ENCODE measurements around the gene GTF3C2. TPM values are rescaled to one million over a fixed set of nuclear protein-coding genes. Genes with fewer than 3 reads are reported as not detected.

Gene GTF3C2
- total and polyA plus RNA-seq, 9 of the 15 experiments (the other 6 are each of a cell fraction or from before 2014, with no cell fraction given): 35.5 to 96.8 (median 53.0) TPM

- TF ChIP-seq FOXO4 (CRISPR knock-in tag; IDR thresholded peaks at IDR 0.05): no peak
- no peak for TF ChIP-seq CBX8 (IDR thresholded peaks at IDR 0.05; ENCODE audit: borderline replicate concordance, extremely low read depth, low read depth, low read length, poor library complexity, severe bottlenecking)
- no peak for TF ChIP-seq PHF21A (IDR thresholded peaks at IDR 0.05; ENCODE audit: borderline replicate concordance, low read depth)
These were observed 22.8 kb upstream of the GTF3C2 start (continued) for GRCh38 chr2:27379383-27379835.

- H4K20me1 ChIP-seq (replicated peaks; ENCODE audit: control insufficient read depth, insufficient read depth, low read length): no peaks in the 10 kb centered on the region
- BruUV-seq (replicated peaks): no TSS peak
- ATAC-seq (no peak), FAIRE-seq (no peak), DNase-seq (ENCODE audit: extremely low read depth in 1 of 4, low spot score in 3 of 4) (no peak)
- H3K27ac ChIP-seq (ENCODE audit: extremely low read depth, low read depth, low read length): peak overlapping the region; percentile 92; the same call in 2 of the 3 replicates
- ChIA-PET CTCF (ENCODE audit: low intra/inter-chr PET ratio) (interaction anchor here (0.6 kb wide), 1 partner anchor 23 kb away, joined by 4 read pairs; no protein-coding TSS in a partner anchor), POLR2A (interaction anchor here (1.0 to 4.3 kb wide), 5 partner anchors 9 to 205 kb away, joined by 3 to 41 read pairs (median 5); partner anchors contain the start of genes EIF2B4, GTF3C2 and SNX17)
- H2AFZ ChIP-seq (ENCODE audit: low read depth, low read length): no peak overlapping the region
- in situ Hi-C loops (cut with MboI) (no loop called here), intact Hi-C loops (cut with micrococcal nuclease) (no loop called here)
- H3K79me2 ChIP-seq (ENCODE audit: control insufficient read depth, insufficient read depth, low read length): peaks cover 16% of the 10 kb centered on the region; the same call in 2 of the 3 replicates
- H3K36me3 ChIP-seq (ENCODE audit: control insufficient read depth, insufficient read depth, low read length): peaks cover 81% of the 10 kb centered on the region
- H3K4me1 ChIP-seq (replicated peaks in 1 of 2; ENCODE audit: control insufficient read depth in 2 of 2, insufficient read depth in 2 of 2, low read length in 2 of 2): peaks cover 7 to 42% of the 10 kb centered on the region in 2 experiments
- 87% methylated on average over 3 of the region's 9 CpGs for WGBS (ENCODE audit: insufficient coverage, low coverage, missing lambda C conversion rate)
- H3K9me3 ChIP-seq (replicated peaks; ENCODE audit: control insufficient read depth, insufficient read depth, low read depth, low read length): no peaks in the 10 kb centered on the region
- no peak for TF ChIP-seq NFIC (IDR thresholded peaks at IDR 0.05)
- 0 out of 2 replicates have a peak, but pooled peaks have one; percentile 10 for TF ChIP-seq SUPT5H (IDR thresholded peaks at IDR 0.05)
- no peak for TF ChIP-seq PCBP2 (IDR thresholded peaks at IDR 0.05; ENCODE audit: low read depth, low read length, poor library complexity, severe bottlenecking)
- TF ChIP-seq BCOR (IDR thresholded peaks at IDR 0.05): no peak
- peak; percentile 79 for TF ChIP-seq RBM22 (IDR thresholded peaks at IDR 0.05; ENCODE audit: low read depth, low read length, poor library complexity, severe bottlenecking)
- peak overlapping the region; percentile 95 for H3K4me2 ChIP-seq (ENCODE audit: insufficient read depth, low read length)
- no peaks in the 10 kb centered on the region for H3K27me3 ChIP-seq (ENCODE audit: control insufficient read depth in 2 of 2, insufficient read depth in 2 of 2, low read length in 2 of 2)
- H3K9me1 ChIP-seq (ENCODE audit: control insufficient read depth, insufficient read depth, low read length): no peaks in the 10 kb centered on the region
- no peak overlapping the region for H3K4me3 ChIP-seq
- peak overlapping the region; percentile 67 to 83; a peak in 3 of 4 replicates for H3K9ac ChIP-seq (ENCODE audit: insufficient read depth in 1 of 2, low read depth in 2 of 2, low read length in 2 of 2)
These were observed 22.3 kb upstream of the GTF3C2 start for GRCh38 chr2:27378809-27379290.
